ENCODE measurements around the gene RGS7BP. TPM values are rescaled to one million over a fixed set of nuclear protein-coding genes. Genes with fewer than 3 reads are reported as not detected.

RGS7BP gene
- total and polyA plus RNA-seq, 2 donors (not counting 1 experiment from before 2014, with no cell fraction given) = under 0.01 to 0.20 TPM

DNA sequence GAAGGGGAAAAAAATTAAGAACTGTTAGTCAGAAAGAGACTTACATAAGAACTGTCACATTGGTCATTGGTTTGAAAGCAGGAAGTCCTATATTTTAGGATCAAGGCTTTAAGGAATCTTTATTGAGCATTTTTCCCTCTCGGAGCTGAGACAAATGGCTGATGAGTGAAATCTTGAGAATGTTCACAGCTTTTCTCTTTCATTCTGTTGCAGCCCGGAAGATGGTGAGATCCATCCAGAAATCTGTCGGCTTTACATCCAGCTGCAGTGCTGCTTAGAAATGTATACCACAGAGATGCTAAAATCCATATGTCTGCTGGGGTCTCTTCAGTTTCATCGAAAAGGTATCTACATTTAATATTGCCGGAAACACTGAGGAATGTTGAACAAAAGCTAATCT lies 69.7 kb downstream of the RGS7BP start:
- H2AFZ ChIP-seq (ENCODE audit: low read length) = no peak overlapping the region

DNA sequence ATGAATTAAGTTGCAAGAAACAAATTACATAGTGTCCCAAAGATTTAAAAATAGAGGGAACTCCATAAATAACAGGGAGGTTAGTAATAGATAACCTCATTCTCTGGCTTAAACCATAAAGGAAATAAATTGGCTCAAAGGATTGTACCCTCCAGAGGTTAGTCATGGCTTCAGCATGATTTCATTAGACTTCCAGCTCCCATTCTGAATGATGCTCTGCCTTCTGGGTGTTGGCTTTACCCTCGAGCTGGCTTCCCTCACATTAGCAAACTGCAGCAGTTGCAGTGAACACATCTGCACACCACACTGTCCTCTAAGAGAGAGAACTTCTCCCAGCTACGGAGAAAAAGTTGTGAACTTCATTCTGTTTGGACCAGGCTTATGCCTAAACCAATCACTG lies 70.4 kb downstream of the RGS7BP start:
- no peak overlapping the region for H3K27ac ChIP-seq (ENCODE audit: insufficient read depth, low read length)
- no peak for TF ChIP-seq EZH2 (IDR thresholded peaks at IDR 0.05; ENCODE audit: low read length, missing control alignments)
- TF ChIP-seq, protein P1, sequence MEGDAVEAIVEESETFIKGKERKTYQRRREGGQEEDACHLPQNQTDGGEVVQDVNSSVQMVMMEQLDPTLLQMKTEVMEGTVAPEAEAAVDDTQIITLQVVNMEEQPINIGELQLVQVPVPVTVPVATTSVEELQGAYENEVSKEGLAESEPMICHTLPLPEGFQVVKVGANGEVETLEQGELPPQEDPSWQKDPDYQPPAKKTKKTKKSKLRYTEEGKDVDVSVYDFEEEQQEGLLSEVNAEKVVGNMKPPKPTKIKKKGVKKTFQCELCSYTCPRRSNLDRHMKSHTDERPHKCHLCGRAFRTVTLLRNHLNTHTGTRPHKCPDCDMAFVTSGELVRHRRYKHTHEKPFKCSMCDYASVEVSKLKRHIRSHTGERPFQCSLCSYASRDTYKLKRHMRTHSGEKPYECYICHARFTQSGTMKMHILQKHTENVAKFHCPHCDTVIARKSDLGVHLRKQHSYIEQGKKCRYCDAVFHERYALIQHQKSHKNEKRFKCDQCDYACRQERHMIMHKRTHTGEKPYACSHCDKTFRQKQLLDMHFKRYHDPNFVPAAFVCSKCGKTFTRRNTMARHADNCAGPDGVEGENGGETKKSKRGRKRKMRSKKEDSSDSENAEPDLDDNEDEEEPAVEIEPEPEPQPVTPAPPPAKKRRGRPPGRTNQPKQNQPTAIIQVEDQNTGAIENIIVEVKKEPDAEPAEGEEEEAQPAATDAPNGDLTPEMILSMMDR (conservative IDR thresholded peaks at IDR 0.05 in 1 of 2, IDR thresholded peaks at IDR 0.05 in 1 of 2; ENCODE audit: low read depth in 1 of 2, low read length in 2 of 2) = no peak
- no peak overlapping the region for H3K4me2 ChIP-seq (ENCODE audit: extremely low read depth, insufficient read depth, low read length)
- no peak overlapping the region for H2AFZ ChIP-seq (ENCODE audit: low read length)
- H3K9ac ChIP-seq (ENCODE audit: insufficient read depth, low read length) = no peak overlapping the region
- DNase-seq (ENCODE audit: low read depth in 2 of 2) = no peak
- no peaks in the 10 kb centered on the region for H4K20me1 ChIP-seq (ENCODE audit: control insufficient read depth, extremely low read depth, insufficient read depth, low read length)
- no peaks in the 10 kb centered on the region for H3K36me3 ChIP-seq (ENCODE audit: control insufficient read depth, insufficient read depth, low read length)
- H3K4me3 ChIP-seq (replicated peaks in 1 of 4; ENCODE audit: control extremely low read depth in 1 of 4, insufficient read depth in 1 of 4, low read depth in 3 of 4, low read length in 4 of 4) = no peak overlapping the region
- H3K9me3 ChIP-seq (ENCODE audit: control insufficient read depth, insufficient read depth, low read depth, low read length) = no peaks in the 10 kb centered on the region
- H3K79me2 ChIP-seq (ENCODE audit: control insufficient read depth, insufficient read depth, low read length) = no peaks in the 10 kb centered on the region
- H3K27me3 ChIP-seq (ENCODE audit: control insufficient read depth, insufficient read depth, low read length) = no peaks in the 10 kb centered on the region
- H3K4me1 ChIP-seq (ENCODE audit: control insufficient read depth, extremely low read depth, insufficient read depth, low read length) = no peaks in the 10 kb centered on the region

More for the DNA sequence above, 69.7 kb downstream of the RGS7BP start:
- H3K4me3 ChIP-seq (replicated peaks in 1 of 4; ENCODE audit: control extremely low read depth in 1 of 4, insufficient read depth in 1 of 4, low read depth in 3 of 4, low read length in 4 of 4) = no peak overlapping the region
- H3K4me1 ChIP-seq (ENCODE audit: control insufficient read depth, extremely low read depth, insufficient read depth, low read length) = no peaks in the 10 kb centered on the region
- no peaks in the 10 kb centered on the region for H3K36me3 ChIP-seq (ENCODE audit: control insufficient read depth, insufficient read depth, low read length)
- H4K20me1 ChIP-seq (ENCODE audit: control insufficient read depth, extremely low read depth, insufficient read depth, low read length) = no peaks in the 10 kb centered on the region
- no peaks in the 10 kb centered on the region for H3K9me3 ChIP-seq (ENCODE audit: control insufficient read depth, insufficient read depth, low read depth, low read length)
- H3K27me3 ChIP-seq (ENCODE audit: control insufficient read depth, insufficient read depth, low read length) = no peaks in the 10 kb centered on the region
- no peaks in the 10 kb centered on the region for H3K79me2 ChIP-seq (ENCODE audit: control insufficient read depth, insufficient read depth, low read length)
- H3K9ac ChIP-seq (ENCODE audit: insufficient read depth, low read length) = no peak overlapping the region
- no peak overlapping the region for H3K4me2 ChIP-seq (ENCODE audit: extremely low read depth, insufficient read depth, low read length)
- no peak overlapping the region for H3K27ac ChIP-seq (ENCODE audit: insufficient read depth, low read length)
- no peak for DNase-seq (ENCODE audit: low read depth in 2 of 2)
- TF ChIP-seq EZH2 (IDR thresholded peaks at IDR 0.05; ENCODE audit: low read length, missing control alignments) = no peak
- TF ChIP-seq, protein P1 (conservative IDR thresholded peaks at IDR 0.05 in 1 of 2, IDR thresholded peaks at IDR 0.05 in 1 of 2; ENCODE audit: low read depth in 1 of 2, low read length in 2 of 2) = no peak

DNA sequence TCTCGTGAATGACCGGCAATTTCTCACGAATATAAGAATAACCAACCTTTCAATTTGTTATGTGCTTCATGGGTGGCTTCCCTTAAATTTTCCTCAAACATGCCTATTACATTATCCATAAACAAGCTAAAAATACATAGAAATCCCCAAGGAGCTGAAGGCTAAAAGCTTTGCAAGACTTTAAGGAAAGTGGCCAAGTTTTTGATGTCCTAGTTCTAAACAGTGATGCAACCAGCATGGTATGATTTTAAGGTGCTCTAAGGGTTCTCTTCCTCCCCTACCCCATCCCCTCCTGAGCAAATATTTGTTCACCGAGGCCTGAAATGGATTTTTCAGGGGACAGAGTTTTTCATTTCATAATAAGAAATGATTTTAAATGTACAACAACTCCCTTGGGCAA lies 79.8 kb downstream of the RGS7BP start:
- Histone ChIP-seq H4K20me1 (ENCODE audit: control insufficient read depth, extremely low read depth, insufficient read depth, low read length) (no peaks in the 10 kb centered on the region), H3K36me3 (ENCODE audit: control insufficient read depth, insufficient read depth, low read length) (no peaks in the 10 kb centered on the region), H3K79me2 (ENCODE audit: control insufficient read depth, insufficient read depth, low read length) (no peaks in the 10 kb centered on the region), H3K27ac (ENCODE audit: insufficient read depth, low read length) (no peak overlapping the region), H3K9ac (ENCODE audit: insufficient read depth, low read length) (no peak overlapping the region), H3K4me3 (replicated peaks in 1 of 4; ENCODE audit: control extremely low read depth in 1 of 4, insufficient read depth in 1 of 4, low read depth in 3 of 4, low read length in 4 of 4) (no peak overlapping the region), H3K4me2 (ENCODE audit: extremely low read depth, insufficient read depth, low read length) (no peak overlapping the region), H2AFZ (ENCODE audit: low read length) (no peak overlapping the region), H3K4me1 (ENCODE audit: control insufficient read depth, extremely low read depth, insufficient read depth, low read length) (no peaks in the 10 kb centered on the region), H3K9me3 (ENCODE audit: control insufficient read depth, insufficient read depth, low read depth, low read length) (no peaks in the 10 kb centered on the region), H3K27me3 (ENCODE audit: control insufficient read depth, insufficient read depth, low read length) (no peaks in the 10 kb centered on the region)
- DNase-seq (ENCODE audit: low read depth in 2 of 2) = no peak
- TF ChIP-seq, protein P1 (conservative IDR thresholded peaks at IDR 0.05 in 1 of 2, IDR thresholded peaks at IDR 0.05 in 1 of 2; ENCODE audit: low read depth in 1 of 2, low read length in 2 of 2) = no peak
- no peak for TF ChIP-seq EZH2 (IDR thresholded peaks at IDR 0.05; ENCODE audit: low read length, missing control alignments)

All from fibroblast of lung (primary cell).